Glutamatergic neuron (in vitro differentiated cells): ENCODE measurements around the gene DENND5A. TPM values are rescaled to one million over a fixed set of nuclear protein-coding genes. Genes with fewer than 3 reads are reported as not detected.

Experiments used
- DNase-seq: peaks from one replicate; pipeline ENCODE4 v3.0.0; 2022
- H3K27ac Mint-ChIP-seq: one replicate; pipeline ENCODE4 v1.8.0; 2020; ENCODE audit warnings: mild to moderate bottlenecking, mixed read lengths, inconsistent platforms; ENCODE audit not compliant: unreplicated experiment
- H3K27me3 Mint-ChIP-seq: one replicate; pipeline ENCODE4 v1.8.0; 2020; ENCODE audit warnings: mild to moderate bottlenecking, moderate library complexity, mixed read lengths, inconsistent platforms; ENCODE audit not compliant: unreplicated experiment
- H3K36me3 Mint-ChIP-seq: one replicate; pipeline ENCODE4 v1.8.0; 2020; ENCODE audit warnings: mild to moderate bottlenecking, mixed read lengths, inconsistent platforms; ENCODE audit not compliant: unreplicated experiment
- H3K4me1 Mint-ChIP-seq: one replicate; pipeline ENCODE4 v1.8.0; 2020; ENCODE audit warnings: mild to moderate bottlenecking, low read depth, mixed read lengths, inconsistent platforms; ENCODE audit not compliant: unreplicated experiment
- H3K4me3 Mint-ChIP-seq: one replicate; pipeline ENCODE4 v1.8.0; 2020; ENCODE audit warnings: mild to moderate bottlenecking, mixed read lengths, inconsistent platforms; ENCODE audit not compliant: unreplicated experiment
- H3K9me3 Mint-ChIP-seq: one replicate; pipeline ENCODE4 v1.8.0; 2020; ENCODE audit warnings: mild to moderate bottlenecking, moderate library complexity, mixed read lengths, inconsistent platforms; ENCODE audit not compliant: unreplicated experiment
- total RNA-seq: library from RNA; stranded (reverse); fragmentation: NEBNext Ultra II Directional; extraction: Animal tissue kit (Norgen Biotek cat#: 25700); gene quantifications from one replicate; pipeline ENCODE4 v1.2.1, GENCODE V29; 2021; ENCODE audit not compliant: unreplicated experiment
- TF ChIP-seq, protein P1 (sequence below): fragments of 200-600 bp; sonication (generic); IDR thresholded peaks from one replicate; pipeline ENCODE4 v1.5.0; 2021; ENCODE audit not compliant: partially characterized antibody, unreplicated experiment

The DENND5A gene
- total RNA-seq, 1 donor from 2014 or later, result 155 TPM

DNA sequence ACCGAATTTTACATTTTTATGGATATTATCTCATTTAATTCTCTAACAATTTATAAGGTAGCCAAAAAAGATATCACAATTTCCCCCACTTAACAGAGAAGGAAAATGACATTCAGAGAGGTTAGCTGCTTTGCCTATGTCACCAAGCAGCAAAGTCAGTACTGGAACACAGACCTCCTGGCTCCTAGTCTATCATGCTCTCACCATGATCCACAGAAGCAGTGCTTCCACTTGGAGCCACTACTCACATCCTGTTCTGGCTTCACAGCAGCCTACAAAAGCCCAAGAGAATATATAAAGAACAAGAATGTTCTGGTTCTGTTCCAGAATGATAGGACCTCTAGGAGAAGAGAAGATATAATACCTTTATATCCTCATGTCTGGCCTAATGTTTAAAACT is 114.2 kb downstream of the DENND5A start:
- Mint-ChIP-seq H3K27me3 (no peaks in the 10 kb centered on the region), H3K27ac (no peak overlapping the region), H3K36me3 (peaks cover 9% of the 10 kb centered on the region), H3K4me3 (no peak overlapping the region), H3K9me3 (no peaks in the 10 kb centered on the region), H3K4me1 (no peaks in the 10 kb centered on the region)
- no peak for DNase-seq
- TF ChIP-seq, protein P1, sequence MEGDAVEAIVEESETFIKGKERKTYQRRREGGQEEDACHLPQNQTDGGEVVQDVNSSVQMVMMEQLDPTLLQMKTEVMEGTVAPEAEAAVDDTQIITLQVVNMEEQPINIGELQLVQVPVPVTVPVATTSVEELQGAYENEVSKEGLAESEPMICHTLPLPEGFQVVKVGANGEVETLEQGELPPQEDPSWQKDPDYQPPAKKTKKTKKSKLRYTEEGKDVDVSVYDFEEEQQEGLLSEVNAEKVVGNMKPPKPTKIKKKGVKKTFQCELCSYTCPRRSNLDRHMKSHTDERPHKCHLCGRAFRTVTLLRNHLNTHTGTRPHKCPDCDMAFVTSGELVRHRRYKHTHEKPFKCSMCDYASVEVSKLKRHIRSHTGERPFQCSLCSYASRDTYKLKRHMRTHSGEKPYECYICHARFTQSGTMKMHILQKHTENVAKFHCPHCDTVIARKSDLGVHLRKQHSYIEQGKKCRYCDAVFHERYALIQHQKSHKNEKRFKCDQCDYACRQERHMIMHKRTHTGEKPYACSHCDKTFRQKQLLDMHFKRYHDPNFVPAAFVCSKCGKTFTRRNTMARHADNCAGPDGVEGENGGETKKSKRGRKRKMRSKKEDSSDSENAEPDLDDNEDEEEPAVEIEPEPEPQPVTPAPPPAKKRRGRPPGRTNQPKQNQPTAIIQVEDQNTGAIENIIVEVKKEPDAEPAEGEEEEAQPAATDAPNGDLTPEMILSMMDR, result no peak

DNA sequence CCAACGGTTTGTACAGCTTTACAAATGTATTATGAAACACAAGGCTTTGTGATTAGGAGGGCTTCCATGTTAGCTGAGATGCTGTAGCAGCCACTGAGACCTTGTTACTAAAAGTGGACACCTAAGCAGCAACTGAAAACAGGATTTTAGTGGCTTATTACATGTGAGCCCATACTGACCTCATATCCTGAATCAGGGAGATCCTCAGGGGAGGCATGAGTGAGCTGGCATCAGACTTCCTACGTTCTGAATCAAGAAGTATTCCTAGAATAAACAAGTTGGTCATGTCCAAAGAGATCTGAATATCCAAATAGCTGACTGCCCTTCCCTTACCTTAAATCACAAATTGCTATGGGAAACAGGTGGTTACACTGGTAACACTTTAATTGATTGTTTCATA is 114.6 kb downstream of the DENND5A start:
- H3K36me3 Mint-ChIP-seq, result peaks cover 9% of the 10 kb centered on the region

DNA sequence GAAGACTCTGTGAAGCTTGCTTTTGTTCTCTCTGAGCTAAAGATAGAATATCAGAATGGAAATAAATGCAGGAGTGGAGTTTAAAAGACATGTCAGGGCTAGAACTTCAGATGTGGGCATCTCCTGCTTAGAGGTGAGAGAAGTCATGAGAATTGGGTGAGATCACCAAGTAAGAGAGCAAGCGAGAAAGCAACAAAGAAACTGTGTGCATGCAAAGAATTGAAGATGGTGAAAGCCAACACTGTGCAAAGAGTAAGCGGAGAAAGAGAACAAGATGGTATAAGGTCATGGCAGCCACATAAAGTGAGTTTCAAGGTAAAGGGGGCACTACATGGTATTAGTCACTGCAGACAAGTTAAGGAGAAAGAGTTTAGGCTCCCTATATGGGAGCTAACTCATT is 116.4 kb downstream of the DENND5A start:
- no peak overlapping the region for H3K4me3 Mint-ChIP-seq
- H3K36me3 Mint-ChIP-seq, result peaks cover 9% of the 10 kb centered on the region
- no peaks in the 10 kb centered on the region for H3K9me3 Mint-ChIP-seq

More for the DNA sequence above, 114.6 kb downstream of the DENND5A start:
- H3K4me1 Mint-ChIP-seq, result no peaks in the 10 kb centered on the region
- no peak overlapping the region for H3K27ac Mint-ChIP-seq
- no peak for DNase-seq
- no peak overlapping the region for H3K4me3 Mint-ChIP-seq
- TF ChIP-seq, protein P1, result no peak
- no peaks in the 10 kb centered on the region for H3K9me3 Mint-ChIP-seq
- no peaks in the 10 kb centered on the region for H3K27me3 Mint-ChIP-seq

DNA sequence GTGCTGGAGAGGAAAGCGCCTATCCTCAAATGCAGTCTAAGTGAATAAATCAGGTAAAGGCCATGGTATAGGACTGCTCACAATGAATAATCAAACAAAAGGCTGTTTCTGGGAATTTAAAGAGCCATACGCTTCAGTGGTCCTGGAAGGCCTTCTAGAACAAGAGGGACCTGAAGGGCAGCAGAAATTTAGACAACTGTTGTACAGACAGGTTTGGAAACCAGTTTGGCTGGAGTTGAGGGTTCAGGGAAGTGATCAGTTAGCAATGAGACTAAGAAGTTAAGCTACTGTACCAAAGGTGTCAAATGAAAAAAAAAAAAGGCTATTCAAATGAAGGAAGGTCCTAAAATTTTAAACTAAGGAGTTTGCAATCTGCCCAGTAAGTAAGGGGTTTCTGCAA is 117.1 kb downstream of the DENND5A start:
- TF ChIP-seq, protein P1, result no peak
- DNase-seq, result no peak
- H3K4me3 Mint-ChIP-seq, result no peak overlapping the region
- H3K27me3 Mint-ChIP-seq, result no peaks in the 10 kb centered on the region
- no peaks in the 10 kb centered on the region for H3K9me3 Mint-ChIP-seq
- peaks cover 9% of the 10 kb centered on the region for H3K36me3 Mint-ChIP-seq
- H3K27ac Mint-ChIP-seq, result no peak overlapping the region
- H3K4me1 Mint-ChIP-seq, result no peaks in the 10 kb centered on the region

More for the DNA sequence above, 116.4 kb downstream of the DENND5A start:
- Mint-ChIP-seq H3K27ac (no peak overlapping the region), H3K4me1 (no peaks in the 10 kb centered on the region), H3K27me3 (no peaks in the 10 kb centered on the region)
- DNase-seq, result no peak
- TF ChIP-seq, protein P1, result no peak

DNA sequence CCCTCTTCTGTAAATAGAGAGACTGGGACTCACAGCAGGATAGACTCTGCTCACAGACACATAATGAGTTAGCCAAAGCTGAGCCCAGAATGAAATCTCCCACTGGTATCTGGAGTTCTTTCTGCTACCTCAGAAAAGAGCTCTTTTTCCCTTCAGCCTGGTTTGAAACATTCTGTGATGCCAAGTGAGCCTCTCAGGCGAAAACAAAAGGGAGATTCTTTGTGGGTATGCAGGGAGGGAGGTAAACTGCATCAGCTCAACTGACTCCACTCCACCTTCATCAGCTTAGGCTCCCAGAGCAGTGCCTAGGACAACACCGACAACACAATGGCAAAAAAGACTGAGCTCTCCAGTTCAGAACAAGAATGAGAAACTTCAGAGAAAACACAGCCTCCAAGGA is 118.7 kb downstream of the DENND5A start:
- H3K27me3 Mint-ChIP-seq, result no peaks in the 10 kb centered on the region
- H3K9me3 Mint-ChIP-seq, result peaks cover 3% of the 10 kb centered on the region
- H3K27ac Mint-ChIP-seq, result no peak overlapping the region
- TF ChIP-seq, protein P1, result no peak
- no peak overlapping the region for H3K4me3 Mint-ChIP-seq
- DNase-seq, result no peak
- no peaks in the 10 kb centered on the region for H3K4me1 Mint-ChIP-seq
- peaks cover 9% of the 10 kb centered on the region for H3K36me3 Mint-ChIP-seq
